ENCODE results near the gene E2F4.

The E2F4 gene

DNA sequence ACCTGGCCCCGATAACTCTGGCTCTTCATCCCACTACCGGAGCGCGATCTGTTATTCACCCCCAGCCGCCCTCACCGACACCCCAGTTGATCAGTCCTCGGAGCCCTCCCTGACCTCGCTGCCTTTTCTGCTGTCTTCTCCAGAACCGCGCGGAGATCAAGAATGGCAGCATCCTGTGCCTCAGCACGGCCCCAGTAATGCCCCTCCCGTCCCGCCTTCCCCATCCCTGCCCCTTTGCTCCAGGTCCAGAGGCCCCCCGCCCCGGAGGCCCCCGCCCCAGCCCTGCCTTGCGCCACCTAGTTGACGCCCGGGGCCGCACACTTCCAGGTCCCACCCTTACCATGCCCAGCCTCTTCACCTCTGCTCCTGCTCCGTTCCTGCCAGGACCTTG lies 7.8 kb downstream of the E2F4 start:
- no peak for DNase-seq (ENCODE audit: low read depth)
- TF ChIP-seq, protein P1, sequence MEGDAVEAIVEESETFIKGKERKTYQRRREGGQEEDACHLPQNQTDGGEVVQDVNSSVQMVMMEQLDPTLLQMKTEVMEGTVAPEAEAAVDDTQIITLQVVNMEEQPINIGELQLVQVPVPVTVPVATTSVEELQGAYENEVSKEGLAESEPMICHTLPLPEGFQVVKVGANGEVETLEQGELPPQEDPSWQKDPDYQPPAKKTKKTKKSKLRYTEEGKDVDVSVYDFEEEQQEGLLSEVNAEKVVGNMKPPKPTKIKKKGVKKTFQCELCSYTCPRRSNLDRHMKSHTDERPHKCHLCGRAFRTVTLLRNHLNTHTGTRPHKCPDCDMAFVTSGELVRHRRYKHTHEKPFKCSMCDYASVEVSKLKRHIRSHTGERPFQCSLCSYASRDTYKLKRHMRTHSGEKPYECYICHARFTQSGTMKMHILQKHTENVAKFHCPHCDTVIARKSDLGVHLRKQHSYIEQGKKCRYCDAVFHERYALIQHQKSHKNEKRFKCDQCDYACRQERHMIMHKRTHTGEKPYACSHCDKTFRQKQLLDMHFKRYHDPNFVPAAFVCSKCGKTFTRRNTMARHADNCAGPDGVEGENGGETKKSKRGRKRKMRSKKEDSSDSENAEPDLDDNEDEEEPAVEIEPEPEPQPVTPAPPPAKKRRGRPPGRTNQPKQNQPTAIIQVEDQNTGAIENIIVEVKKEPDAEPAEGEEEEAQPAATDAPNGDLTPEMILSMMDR (IDR thresholded peaks at IDR 0.05; ENCODE audit: control insufficient read depth, extremely low read depth, insufficient read depth): peak; percentile 57
- peak overlapping the region; percentile 76 for H3K4me3 ChIP-seq (ENCODE audit: low read depth, low read length)

DNA sequence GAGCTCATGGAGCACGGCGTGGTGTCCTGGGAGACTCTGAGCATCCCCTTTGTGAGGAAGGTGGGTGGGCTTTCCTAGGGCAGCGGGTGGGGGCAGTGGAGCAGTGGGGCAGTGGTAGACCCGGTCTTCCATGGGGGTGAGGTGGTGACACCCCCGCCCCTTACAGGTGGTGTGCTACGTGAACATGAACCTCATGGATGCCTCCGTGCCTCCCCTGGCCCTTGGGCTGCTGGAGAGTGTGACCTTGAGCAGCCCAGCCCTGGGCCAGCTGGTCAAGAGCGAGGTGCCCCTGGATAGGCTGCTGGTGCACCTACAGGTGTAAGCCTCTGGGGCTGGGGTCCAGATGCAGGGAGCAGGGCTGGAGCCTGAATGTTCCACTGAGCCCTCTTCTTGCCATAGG lies 8.5 kb downstream of the E2F4 start:
- no peak for DNase-seq (ENCODE audit: low read depth)
- TF ChIP-seq, protein P1 (IDR thresholded peaks at IDR 0.05; ENCODE audit: control insufficient read depth, extremely low read depth, insufficient read depth): no peak
- peak overlapping the region; percentile 76 for H3K4me3 ChIP-seq (ENCODE audit: low read depth, low read length)

DNA sequence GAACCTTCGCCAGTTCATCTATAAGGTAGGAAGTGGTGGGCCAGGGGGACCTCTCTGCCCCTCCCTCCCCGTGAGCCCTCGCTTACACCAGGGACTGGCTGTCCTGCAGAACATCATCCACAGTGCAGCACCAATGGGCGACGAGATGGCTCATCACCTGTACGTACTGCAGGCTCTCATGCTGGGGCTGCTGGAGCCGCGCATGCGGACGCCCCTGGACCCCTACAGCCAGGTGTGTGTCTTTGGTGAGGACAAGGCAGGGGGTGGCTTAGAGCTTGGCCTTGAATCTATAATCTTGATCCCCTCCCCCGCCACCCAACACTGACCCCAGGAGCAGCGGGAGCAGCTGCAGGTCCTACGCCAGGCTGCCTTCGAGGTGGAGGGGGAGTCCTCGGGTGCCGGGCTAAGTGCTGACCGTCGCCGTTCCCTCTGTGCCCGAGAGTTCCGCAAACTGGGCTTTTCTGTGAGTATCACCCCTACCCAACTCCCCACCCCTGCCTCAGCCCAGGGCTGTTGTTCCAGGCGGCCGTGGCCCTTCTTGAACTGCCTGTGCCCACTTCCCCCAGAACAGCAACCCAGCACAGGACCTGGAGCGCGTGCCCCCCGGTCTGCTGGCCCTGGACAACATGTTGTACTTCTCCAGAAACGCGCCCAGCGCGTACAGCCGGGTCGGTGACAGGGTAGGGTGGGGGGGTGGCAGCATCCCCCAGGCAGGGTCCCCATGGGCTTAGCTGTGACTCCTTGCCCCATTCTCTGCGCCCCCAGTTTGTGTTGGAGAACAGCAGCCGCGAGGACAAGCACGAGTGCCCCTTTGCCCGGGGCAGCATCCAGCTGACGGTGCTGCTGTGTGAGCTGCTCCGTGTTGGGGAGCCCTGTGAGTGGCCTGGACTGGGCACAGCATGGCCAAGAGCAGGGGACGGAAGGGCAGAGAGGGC lies 9.7 kb downstream of the E2F4 start:
- DNase-seq (ENCODE audit: low read depth): no peak
- TF ChIP-seq, protein P1 (IDR thresholded peaks at IDR 0.05; ENCODE audit: control insufficient read depth, extremely low read depth, insufficient read depth): no peak
- no peak overlapping the region for H3K4me3 ChIP-seq (ENCODE audit: low read depth, low read length)

DNA sequence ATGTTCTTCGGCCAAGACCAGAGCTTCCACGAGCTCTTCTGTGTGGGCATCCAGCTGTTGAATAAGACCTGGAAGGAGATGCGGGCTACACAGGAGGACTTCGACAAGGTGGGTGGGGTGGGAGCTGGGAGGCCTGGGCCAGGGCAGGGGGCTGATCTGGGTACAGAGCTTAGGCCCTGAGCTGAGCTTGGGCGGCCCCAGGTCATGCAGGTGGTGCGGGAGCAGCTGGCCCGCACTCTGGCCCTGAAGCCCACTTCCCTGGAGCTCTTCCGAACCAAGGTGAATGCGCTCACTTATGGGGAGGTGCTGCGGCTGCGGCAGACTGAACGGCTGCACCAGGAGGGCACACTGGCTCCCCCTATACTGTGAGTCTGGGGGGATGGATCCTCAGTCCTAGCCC lies 10.5 kb downstream of the E2F4 start:
- H3K4me3 ChIP-seq (ENCODE audit: low read depth, low read length): no peak overlapping the region
- DNase-seq (ENCODE audit: low read depth): no peak
- TF ChIP-seq, protein P1 (IDR thresholded peaks at IDR 0.05; ENCODE audit: control insufficient read depth, extremely low read depth, insufficient read depth): no peak

DNA sequence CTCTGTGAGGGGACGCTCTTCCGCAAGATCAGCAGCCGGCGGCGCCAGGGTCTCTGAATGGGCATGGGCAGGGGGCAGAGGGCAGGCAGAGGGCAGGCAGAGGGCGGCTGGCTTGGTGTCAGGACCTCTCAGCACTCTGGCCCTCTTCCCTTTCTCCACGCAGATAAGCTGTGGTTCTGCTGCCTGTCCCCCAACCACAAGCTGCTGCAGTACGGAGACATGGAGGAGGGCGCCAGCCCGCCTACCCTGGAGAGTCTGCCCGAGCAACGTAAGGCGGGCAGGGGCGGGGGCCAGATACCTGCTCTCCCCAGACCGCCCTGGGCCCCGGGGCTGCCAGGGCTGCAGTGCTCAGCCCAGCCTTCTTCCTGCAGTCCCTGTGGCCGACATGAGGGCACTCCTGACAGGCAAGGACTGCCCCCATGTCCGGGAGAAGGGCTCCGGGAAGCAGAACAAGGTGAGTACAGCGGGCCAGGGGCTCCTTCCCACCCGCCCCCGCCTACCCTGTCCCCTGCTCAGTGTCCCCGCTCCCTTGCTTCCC lies 11.1 kb downstream of the E2F4 start:
- TF ChIP-seq, protein P1 (IDR thresholded peaks at IDR 0.05; ENCODE audit: control insufficient read depth, extremely low read depth, insufficient read depth): no peak
- no peak for DNase-seq (ENCODE audit: low read depth)
- no peak overlapping the region for H3K4me3 ChIP-seq (ENCODE audit: low read depth, low read length)

DNA sequence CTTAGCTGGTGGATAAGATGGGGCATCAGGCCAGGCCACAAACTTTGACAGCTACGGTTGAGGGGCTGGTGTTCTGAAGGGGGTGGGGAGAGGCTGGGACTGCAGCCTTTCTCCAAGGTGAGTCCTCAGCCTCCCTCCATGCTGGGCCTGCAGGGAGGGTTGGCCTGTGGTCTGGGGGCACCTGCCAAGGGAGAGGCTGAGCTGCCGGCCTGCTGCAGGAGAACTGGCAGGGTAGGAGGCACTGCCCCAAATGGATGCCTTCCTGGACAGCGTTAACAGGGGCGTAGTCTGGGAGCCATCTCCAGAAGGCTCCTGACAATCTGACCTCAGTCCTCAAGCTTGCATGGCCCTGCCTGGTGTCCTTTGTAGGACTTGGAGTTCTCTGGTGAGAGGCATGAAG lies 12.1 kb downstream of the E2F4 start:
- DNase-seq (ENCODE audit: low read depth): no peak
- H3K4me3 ChIP-seq (ENCODE audit: low read depth, low read length): no peak overlapping the region
- TF ChIP-seq, protein P1 (IDR thresholded peaks at IDR 0.05; ENCODE audit: control insufficient read depth, extremely low read depth, insufficient read depth): no peak

All from LNCaP clone FGC (cell line).